ENCODE data around the gene ZNF692. TPM values are rescaled to one million over a fixed set of nuclear protein-coding genes. Genes with fewer than 3 reads are reported as not detected.

ZNF692 gene
- total and polyA plus RNA-seq, 4 donors = 26.1 to 58.5 (median 36.3) TPM

DNA sequence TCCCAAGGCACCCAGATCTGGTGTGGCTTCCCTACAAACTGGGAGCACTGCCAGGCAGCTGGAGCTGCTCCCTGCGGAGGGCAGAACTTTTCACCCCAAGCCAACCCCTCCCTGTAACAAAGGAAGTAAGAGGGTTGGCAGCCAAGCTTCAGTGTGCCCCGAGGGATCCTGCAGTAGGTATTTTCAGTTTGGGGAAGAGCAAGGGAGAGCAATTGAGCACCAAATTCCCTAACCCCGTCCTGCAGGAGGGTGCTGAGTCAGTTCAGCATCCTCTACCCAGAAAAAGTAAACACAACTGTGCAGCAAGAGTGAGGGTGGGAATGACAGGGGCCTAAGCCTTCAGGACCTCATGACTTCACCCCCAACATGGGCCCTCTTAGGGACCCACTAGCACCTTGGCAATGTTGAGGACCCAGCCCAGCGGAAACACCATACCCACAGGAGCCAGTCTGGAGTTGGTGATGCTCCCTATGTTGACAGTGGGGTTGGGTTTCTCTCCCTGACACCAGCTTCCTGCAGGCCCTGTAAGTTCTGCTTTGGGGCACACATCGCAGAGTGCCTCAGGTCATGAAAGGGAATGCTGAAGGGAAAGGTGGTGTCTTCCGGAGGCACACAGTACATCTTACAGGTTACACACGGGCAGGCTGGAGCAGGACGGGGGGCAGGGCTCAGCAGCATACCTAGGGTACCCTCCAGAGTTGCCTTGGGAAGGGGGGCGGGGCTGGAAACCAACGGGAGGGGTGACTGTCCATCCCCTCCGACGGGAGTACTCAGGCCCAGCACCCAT is 48.0 kb downstream of the ZNF692 start:
- DNase-seq (no peak), ATAC-seq (ENCODE audit: insufficient read depth, low FRiP score) (peak; percentile 45)
- TF ChIP-seq, protein P1, sequence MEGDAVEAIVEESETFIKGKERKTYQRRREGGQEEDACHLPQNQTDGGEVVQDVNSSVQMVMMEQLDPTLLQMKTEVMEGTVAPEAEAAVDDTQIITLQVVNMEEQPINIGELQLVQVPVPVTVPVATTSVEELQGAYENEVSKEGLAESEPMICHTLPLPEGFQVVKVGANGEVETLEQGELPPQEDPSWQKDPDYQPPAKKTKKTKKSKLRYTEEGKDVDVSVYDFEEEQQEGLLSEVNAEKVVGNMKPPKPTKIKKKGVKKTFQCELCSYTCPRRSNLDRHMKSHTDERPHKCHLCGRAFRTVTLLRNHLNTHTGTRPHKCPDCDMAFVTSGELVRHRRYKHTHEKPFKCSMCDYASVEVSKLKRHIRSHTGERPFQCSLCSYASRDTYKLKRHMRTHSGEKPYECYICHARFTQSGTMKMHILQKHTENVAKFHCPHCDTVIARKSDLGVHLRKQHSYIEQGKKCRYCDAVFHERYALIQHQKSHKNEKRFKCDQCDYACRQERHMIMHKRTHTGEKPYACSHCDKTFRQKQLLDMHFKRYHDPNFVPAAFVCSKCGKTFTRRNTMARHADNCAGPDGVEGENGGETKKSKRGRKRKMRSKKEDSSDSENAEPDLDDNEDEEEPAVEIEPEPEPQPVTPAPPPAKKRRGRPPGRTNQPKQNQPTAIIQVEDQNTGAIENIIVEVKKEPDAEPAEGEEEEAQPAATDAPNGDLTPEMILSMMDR (IDR thresholded peaks at IDR 0.05; ENCODE audit: control extremely low read depth, extremely low read depth) = no peak
- 57 to 62% methylated on average over 12 of the region's 12 CpGs for WGBS, 2 donors
- H3K27me3 ChIP-seq (ENCODE audit: control insufficient read depth in 3 of 3, insufficient read depth in 3 of 3, low read length in 2 of 3) = no peaks in the 10 kb centered on the region
- no peak overlapping the region for H3K27ac ChIP-seq (ENCODE audit: low read depth in 1 of 2, low read length in 1 of 2)
- H3K36me3 ChIP-seq (ENCODE audit: control insufficient read depth in 4 of 4, insufficient read depth in 4 of 4, low read length in 4 of 4) = peaks cover 12 to 43% (median 25%) of the 10 kb centered on the region in 4 donors
- H3K4me3 ChIP-seq = no peak overlapping the region
- H3K4me1 ChIP-seq (ENCODE audit: control insufficient read depth in 5 of 5, insufficient read depth in 5 of 5, low read length in 5 of 5) = peaks cover 0 to 12% (median 0%) of the 10 kb centered on the region in 5 donors
- no peak overlapping the region for H3K9ac ChIP-seq (ENCODE audit: insufficient read depth in 1 of 2, low read length in 2 of 2)
- no peaks in the 10 kb centered on the region for H3K9me3 ChIP-seq (ENCODE audit: control insufficient read depth in 4 of 4, insufficient read depth in 3 of 4, low read length in 3 of 4)

DNA sequence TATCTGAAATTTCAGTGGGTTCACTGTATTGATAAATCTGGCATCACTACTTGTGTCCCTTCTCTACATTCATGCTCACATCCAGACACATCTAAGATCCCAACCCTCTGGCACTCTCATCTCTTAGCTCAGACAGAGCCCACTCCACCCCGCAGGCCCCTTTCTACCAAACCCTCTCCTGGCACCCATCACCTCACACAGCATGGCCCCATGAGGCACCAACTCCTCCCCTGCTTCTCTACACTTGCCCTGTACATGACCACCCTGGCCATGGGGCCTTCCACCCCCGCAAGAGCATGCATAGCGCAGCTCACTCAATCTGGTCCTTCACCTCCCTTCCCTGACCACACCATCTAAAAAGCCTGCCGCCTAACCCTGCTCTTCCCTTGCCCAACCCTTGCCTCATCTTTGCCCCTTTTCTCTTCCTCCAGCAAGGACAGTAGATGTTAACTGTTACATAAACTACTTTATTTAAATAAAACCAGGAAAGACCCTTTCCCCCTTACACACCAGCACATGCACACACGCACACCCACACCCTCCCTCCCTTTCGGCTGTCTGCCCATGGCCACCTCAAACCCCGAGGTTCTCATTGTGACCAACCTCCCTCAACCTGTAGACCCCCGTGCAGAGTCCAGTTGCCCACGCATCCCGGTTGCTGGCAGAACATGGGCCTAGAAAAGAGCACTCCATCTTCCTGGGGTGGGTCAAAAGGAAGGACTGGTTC is 48.7 kb downstream of the ZNF692 start:
- Histone ChIP-seq H3K27ac (ENCODE audit: low read depth in 1 of 2, low read length in 1 of 2) (no peak overlapping the region), H3K27me3 (ENCODE audit: control insufficient read depth in 3 of 3, insufficient read depth in 3 of 3, low read length in 2 of 3) (no peaks in the 10 kb centered on the region), H3K4me3 (no peak overlapping the region), H3K36me3 (ENCODE audit: control insufficient read depth in 4 of 4, insufficient read depth in 4 of 4, low read length in 4 of 4) (peaks cover 7 to 38% (median 19%) of the 10 kb centered on the region in 4 donors), H3K9ac (ENCODE audit: insufficient read depth in 1 of 2, low read length in 2 of 2) (no peak overlapping the region), H3K9me3 (ENCODE audit: control insufficient read depth in 4 of 4, insufficient read depth in 3 of 4, low read length in 3 of 4) (no peaks in the 10 kb centered on the region), H3K4me1 (ENCODE audit: control insufficient read depth in 5 of 5, insufficient read depth in 5 of 5, low read length in 5 of 5) (peaks cover 0 to 12% (median 0%) of the 10 kb centered on the region in 5 donors)
- 69 to 83% methylated on average over 10 of the region's 10 CpGs for WGBS, 2 donors
- DNase-seq = no peak
- TF ChIP-seq, protein P1 (IDR thresholded peaks at IDR 0.05; ENCODE audit: control extremely low read depth, extremely low read depth) = no peak
- ATAC-seq (ENCODE audit: insufficient read depth, low FRiP score) = no peak

DNA sequence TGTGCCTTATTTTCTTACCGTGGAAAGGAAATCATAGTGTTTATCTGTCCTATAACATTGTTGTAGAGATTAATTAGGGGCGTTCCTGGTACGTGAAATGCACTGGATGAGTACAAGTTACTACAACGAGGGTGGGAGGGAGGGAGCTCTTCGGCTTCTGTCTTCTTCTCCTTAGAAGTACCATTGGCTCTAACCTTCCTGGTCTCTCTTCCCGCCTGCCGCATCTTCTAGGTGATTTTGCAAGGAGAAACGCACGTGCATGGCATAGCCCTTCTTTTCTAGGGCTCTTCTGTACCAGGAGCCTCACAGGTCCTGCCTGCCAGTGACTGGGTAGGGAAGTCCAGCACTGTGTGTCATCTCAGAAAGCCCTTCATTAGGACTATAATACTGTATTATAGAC is 50.0 kb downstream of the ZNF692 start:
- Histone ChIP-seq H3K27ac (ENCODE audit: low read depth in 1 of 2, low read length in 1 of 2) (no peak overlapping the region), H3K27me3 (ENCODE audit: control insufficient read depth in 3 of 3, insufficient read depth in 3 of 3, low read length in 2 of 3) (no peaks in the 10 kb centered on the region), H3K36me3 (ENCODE audit: control insufficient read depth in 4 of 4, insufficient read depth in 4 of 4, low read length in 4 of 4) (peaks cover 5 to 29% (median 12%) of the 10 kb centered on the region in 4 donors), H3K9ac (ENCODE audit: insufficient read depth in 1 of 2, low read length in 2 of 2) (no peak overlapping the region), H3K4me3 (no peak overlapping the region), H3K9me3 (ENCODE audit: control insufficient read depth in 4 of 4, insufficient read depth in 3 of 4, low read length in 3 of 4) (no peaks in the 10 kb centered on the region), H3K4me1 (ENCODE audit: control insufficient read depth in 5 of 5, insufficient read depth in 5 of 5, low read length in 5 of 5) (peaks cover 0 to 12% (median 0%) of the 10 kb centered on the region in 5 donors)
- TF ChIP-seq, protein P1 (IDR thresholded peaks at IDR 0.05; ENCODE audit: control extremely low read depth, extremely low read depth) = no peak
- ATAC-seq (ENCODE audit: insufficient read depth, low FRiP score) (no peak), DNase-seq (no peak)
- WGBS, 2 donors = 71 to 81% methylated on average over 9 of the region's 9 CpGs

Measured in lung (tissue), 12 donors.